SU-DHL-6 (cell line): Measurements from ENCODE around the gene ABCA6.
"Not testable (repeated sequence)": the region's sequence is repeated elsewhere in the genome, so short reads cannot be mapped to it uniquely, and the experiment has no call there.

ENCODE experiments used
- CTCF ChIP-seq: fragments of 200-600 bp; sonication (generic); IDR thresholded peaks from one replicate; pipeline ENCODE4 v1.5.1; 2017; ENCODE audit warnings: antibody characterized with exemption, mild to moderate bottlenecking, low read length, moderate library complexity; ENCODE audit not compliant: insufficient read depth, poor library complexity, severe bottlenecking
- EZH2phosphoT487 ChIP-seq: fragments of 200-600 bp; sonication (generic), shearing (Covaris generic); conservative IDR thresholded peaks from 2 replicates; pipeline ENCODE4 v1.6.1; 2018; ENCODE audit warnings: mild to moderate bottlenecking, antibody characterized with exemption, low read length, moderate library complexity, mixed read lengths

GRCh38 chr17:69073392-69073791 is 68.3 kb downstream of the ABCA6 start:
- TF ChIP-seq CTCF, EZH2phosphoT487: not testable (repeated sequence)
